ENCODE measurements around the gene TBX5.

Gene TBX5

DNA sequence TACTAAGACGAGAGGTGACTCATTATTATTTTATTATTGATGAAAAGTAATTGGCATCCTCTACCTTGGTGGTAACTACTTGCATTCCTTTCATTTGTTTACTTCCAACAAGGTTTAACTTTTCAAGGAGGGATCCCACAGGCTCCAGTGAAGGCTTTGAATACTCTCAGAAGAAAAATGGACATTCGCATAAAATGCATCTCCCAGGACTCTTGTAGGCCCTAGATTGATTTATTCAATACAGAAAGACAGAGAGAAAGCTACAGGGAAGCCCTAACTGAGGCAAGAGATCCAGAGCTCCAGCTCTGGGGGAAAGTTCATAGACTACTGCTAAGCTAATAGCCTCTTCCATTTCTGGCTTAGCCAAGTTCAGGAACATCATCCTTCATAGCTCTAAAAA lies 87.0 kb downstream of the TBX5 start:
- TF ChIP-seq SIN3A (IDR thresholded peaks at IDR 0.05; ENCODE audit: borderline replicate concordance, insufficient read depth, low read length): no peak
- TF ChIP-seq FOXP2 (optimal IDR thresholded peaks at IDR 0.05; ENCODE audit: borderline replicate concordance, extremely low read depth, extremely low read length, insufficient read depth): no peak
- TF ChIP-seq, protein P1, sequence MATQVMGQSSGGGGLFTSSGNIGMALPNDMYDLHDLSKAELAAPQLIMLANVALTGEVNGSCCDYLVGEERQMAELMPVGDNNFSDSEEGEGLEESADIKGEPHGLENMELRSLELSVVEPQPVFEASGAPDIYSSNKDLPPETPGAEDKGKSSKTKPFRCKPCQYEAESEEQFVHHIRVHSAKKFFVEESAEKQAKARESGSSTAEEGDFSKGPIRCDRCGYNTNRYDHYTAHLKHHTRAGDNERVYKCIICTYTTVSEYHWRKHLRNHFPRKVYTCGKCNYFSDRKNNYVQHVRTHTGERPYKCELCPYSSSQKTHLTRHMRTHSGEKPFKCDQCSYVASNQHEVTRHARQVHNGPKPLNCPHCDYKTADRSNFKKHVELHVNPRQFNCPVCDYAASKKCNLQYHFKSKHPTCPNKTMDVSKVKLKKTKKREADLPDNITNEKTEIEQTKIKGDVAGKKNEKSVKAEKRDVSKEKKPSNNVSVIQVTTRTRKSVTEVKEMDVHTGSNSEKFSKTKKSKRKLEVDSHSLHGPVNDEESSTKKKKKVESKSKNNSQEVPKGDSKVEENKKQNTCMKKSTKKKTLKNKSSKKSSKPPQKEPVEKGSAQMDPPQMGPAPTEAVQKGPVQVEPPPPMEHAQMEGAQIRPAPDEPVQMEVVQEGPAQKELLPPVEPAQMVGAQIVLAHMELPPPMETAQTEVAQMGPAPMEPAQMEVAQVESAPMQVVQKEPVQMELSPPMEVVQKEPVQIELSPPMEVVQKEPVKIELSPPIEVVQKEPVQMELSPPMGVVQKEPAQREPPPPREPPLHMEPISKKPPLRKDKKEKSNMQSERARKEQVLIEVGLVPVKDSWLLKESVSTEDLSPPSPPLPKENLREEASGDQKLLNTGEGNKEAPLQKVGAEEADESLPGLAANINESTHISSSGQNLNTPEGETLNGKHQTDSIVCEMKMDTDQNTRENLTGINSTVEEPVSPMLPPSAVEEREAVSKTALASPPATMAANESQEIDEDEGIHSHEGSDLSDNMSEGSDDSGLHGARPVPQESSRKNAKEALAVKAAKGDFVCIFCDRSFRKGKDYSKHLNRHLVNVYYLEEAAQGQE (IDR thresholded peaks at IDR 0.05; ENCODE audit: insufficient read depth in 1 of 2, low read depth in 2 of 2, low read length in 2 of 2): no peak
- no peak for TF ChIP-seq POLR2AphosphoS5 (IDR thresholded peaks at IDR 0.05; ENCODE audit: low read depth, low read length)
- TF ChIP-seq TAF1 (IDR thresholded peaks at IDR 0.05; ENCODE audit: borderline replicate concordance, insufficient read depth, low read length): no peak

DNA sequence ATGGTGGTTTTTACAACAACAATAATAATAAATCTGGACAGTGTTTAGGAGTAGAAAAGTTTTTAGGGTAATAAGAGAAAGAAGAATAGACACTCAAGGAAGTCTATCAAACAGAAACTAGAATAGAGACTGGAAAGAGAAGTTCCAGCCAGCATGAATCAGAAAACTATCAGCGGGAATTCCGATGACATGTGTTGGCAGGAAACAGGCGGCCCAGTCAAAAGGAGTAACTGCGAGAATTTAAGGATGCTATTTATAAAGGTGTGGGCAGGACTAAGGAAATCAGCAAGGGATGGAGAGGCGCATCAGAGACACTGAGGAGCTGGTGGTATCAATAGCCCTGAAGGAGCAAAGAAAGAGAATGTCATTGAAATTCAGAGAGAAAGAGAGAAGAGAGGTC lies 89.9 kb downstream of the TBX5 start:
- TF ChIP-seq, protein P1 (IDR thresholded peaks at IDR 0.05; ENCODE audit: insufficient read depth in 1 of 2, low read depth in 2 of 2, low read length in 2 of 2): no peak
- TF ChIP-seq POLR2AphosphoS5 (IDR thresholded peaks at IDR 0.05; ENCODE audit: low read depth, low read length): no peak
- no peak for TF ChIP-seq TAF1 (IDR thresholded peaks at IDR 0.05; ENCODE audit: borderline replicate concordance, insufficient read depth, low read length)
- no peak for TF ChIP-seq SIN3A (IDR thresholded peaks at IDR 0.05; ENCODE audit: borderline replicate concordance, insufficient read depth, low read length)
- no peak for TF ChIP-seq FOXP2 (optimal IDR thresholded peaks at IDR 0.05; ENCODE audit: borderline replicate concordance, extremely low read depth, extremely low read length, insufficient read depth)

DNA sequence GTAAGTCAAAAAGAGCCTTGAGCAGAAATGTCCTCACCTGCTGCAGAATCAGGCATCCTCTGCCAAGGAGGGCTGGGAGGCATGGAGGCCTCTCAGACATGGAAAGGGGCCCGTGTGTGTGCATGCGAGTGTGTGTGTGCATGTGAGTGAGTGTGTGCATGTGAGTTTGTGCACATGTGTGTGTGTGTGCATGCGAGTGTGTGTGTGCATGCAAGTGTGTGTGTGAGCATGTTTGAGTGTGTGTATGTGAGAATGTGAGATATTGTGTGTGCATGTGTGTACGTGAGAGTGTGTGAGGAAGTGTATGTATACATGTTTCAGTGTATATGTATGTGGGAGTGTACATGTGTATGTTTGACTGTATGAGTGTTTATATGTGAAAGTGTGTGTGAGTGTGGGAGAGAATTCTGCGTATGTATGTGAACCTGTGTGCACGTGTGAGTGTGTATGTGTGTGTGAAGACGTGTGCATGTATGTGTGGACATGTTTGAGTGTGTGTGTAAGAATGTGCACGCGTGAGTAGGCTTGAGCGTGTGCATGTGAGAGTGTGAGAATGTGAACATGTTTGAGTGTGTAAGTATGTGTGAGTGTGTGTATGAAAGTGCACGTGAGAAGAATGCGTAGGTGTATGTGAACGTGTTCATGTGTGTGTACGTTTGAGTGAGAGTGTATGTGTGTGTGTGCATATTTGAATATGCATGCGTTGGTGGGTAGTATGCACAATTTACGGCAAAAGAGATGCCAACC lies 90.8 kb downstream of the TBX5 start:
- TF ChIP-seq SIN3A (IDR thresholded peaks at IDR 0.05; ENCODE audit: borderline replicate concordance, insufficient read depth, low read length) (no peak), POLR2AphosphoS5 (IDR thresholded peaks at IDR 0.05; ENCODE audit: low read depth, low read length) (no peak), FOXP2 (optimal IDR thresholded peaks at IDR 0.05; ENCODE audit: borderline replicate concordance, extremely low read depth, extremely low read length, insufficient read depth) (no peak), TAF1 (IDR thresholded peaks at IDR 0.05; ENCODE audit: borderline replicate concordance, insufficient read depth, low read length) (no peak)
- TF ChIP-seq, protein P1 (IDR thresholded peaks at IDR 0.05; ENCODE audit: insufficient read depth in 1 of 2, low read depth in 2 of 2, low read length in 2 of 2): no peak

DNA sequence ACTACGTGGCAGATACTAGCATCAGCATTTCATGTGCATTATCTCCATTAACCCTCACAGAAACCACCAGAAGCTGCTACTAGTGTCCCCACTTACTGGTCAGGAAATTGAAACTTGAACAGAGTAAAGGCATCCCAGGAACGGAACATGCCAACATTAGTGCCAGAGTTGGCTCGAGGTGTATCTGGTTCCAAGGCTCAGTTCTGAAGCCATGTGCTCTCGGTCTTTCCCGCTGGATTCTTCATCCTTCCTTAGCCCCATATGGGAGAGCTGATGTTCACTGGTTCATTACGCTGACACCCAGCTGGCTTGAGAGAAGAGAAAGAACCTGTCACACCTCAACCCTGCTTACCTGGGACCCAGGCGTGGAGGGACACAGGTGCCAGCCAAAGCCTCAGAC lies 91.5 kb downstream of the TBX5 start:
- TF ChIP-seq, protein P1 (IDR thresholded peaks at IDR 0.05; ENCODE audit: insufficient read depth in 1 of 2, low read depth in 2 of 2, low read length in 2 of 2): no peak
- TF ChIP-seq FOXP2 (optimal IDR thresholded peaks at IDR 0.05; ENCODE audit: borderline replicate concordance, extremely low read depth, extremely low read length, insufficient read depth): no peak

DNA sequence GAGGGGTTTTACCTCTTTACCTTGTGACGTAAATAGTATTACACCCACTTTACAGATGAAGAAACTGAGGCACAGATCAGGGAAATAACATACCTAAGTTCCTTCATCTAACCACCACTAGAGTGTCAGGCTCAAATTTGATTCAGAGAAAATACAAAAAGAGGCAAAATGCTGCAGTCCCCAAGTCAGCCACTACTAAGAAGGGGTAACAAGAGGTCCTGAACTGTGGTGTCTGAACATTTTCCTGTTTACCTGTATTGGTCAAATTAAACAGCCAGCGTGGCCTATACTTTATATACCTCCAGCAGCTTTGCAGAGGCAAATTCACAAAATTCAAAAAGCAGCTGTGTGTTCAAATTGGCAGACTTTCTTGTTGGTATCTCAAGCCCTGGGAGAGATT lies 92.0 kb downstream of the TBX5 start:
- no peak for TF ChIP-seq TAF1 (IDR thresholded peaks at IDR 0.05; ENCODE audit: borderline replicate concordance, insufficient read depth, low read length)
- TF ChIP-seq, protein P1 (IDR thresholded peaks at IDR 0.05; ENCODE audit: insufficient read depth in 1 of 2, low read depth in 2 of 2, low read length in 2 of 2): no peak
- TF ChIP-seq FOXP2 (optimal IDR thresholded peaks at IDR 0.05; ENCODE audit: borderline replicate concordance, extremely low read depth, extremely low read length, insufficient read depth): no peak
- TF ChIP-seq SIN3A (IDR thresholded peaks at IDR 0.05; ENCODE audit: borderline replicate concordance, insufficient read depth, low read length): no peak
- no peak for TF ChIP-seq POLR2AphosphoS5 (IDR thresholded peaks at IDR 0.05; ENCODE audit: low read depth, low read length)

Measured in PFSK-1 (cell line).